SH-SY5Y (cell line): Measurements from ENCODE around the gene DOCK4.

Experiments used
- GATA2 ChIP-seq: IDR thresholded peaks from 2 replicates; pipeline ENCODE4 v1.6.1; 2011; ENCODE audit warnings: mild to moderate bottlenecking, low read depth, low read length
- GATA3 ChIP-seq: IDR thresholded peaks from 2 replicates; pipeline ENCODE4 v1.6.1; 2011; ENCODE audit warnings: low read depth, mild to moderate bottlenecking, low read length, moderate library complexity

GRCh38 chr7:112104120-112104519 is 102.1 kb downstream of the DOCK4 start:
- TF ChIP-seq GATA2, result no peak
- TF ChIP-seq GATA3, result no peak
